K562 (cell line): ENCODE results near the gene MRNIP. TPM values are rescaled to one million over a fixed set of nuclear protein-coding genes. Genes with fewer than 3 reads are reported as not detected.

Source experiments
- ATAC-seq: fragments of 200-7000 bp; cut with Tn5 transposase; 3 replicates; pipeline ENCODE4 v1.9.1; 2020; ENCODE audit warnings: moderate library complexity
- BruUV-seq: library from RNA; stranded (reverse); fragments of 400-500 nt; replicated peaks from 2 replicates; lab custom pipeline; 2021; lab: Mats Ljungman, UMichigan
- CTCF ChIA-PET: fragments of 300-600 bp; formaldehyde crosslinking; extraction: SDS; loops from one replicate; lab custom pipeline; 2021; ENCODE audit warnings: low intra/inter-chr PET ratio; lab: Yijun Ruan, JAX
- POLR2A ChIA-PET: fragments of 300-600, 350-650 bp; sonication (Branson Sonifier 250); formaldehyde crosslinking; extraction: SDS; loops from one replicate; lab custom pipeline; 2021; ENCODE audit warnings: antibody characterized with exemption, inconsistent platforms; lab: Yijun Ruan, JAX
- DNase-seq, 4 experiments: peaks; one replicate each; pipeline versions ENCODE4 v3.0.0 to v3.0.0-alpha.2; 2011 to 2018; ENCODE audit warnings: low spot score in 3 of 4, mixed read lengths in 3 of 4; ENCODE audit errors: extremely low read depth in 1 of 4
- FAIRE-seq: peaks from 2 replicates; lab custom pipeline; 2011; peaks lifted over from hg19 to GRCh38; lab: Jason Lieb, UNC
- H2AFZ ChIP-seq: 2 replicates; pipeline ENCODE4 v1.6.0; 2011; ENCODE audit warnings: low read depth, low read length, control low read depth, inconsistent platforms
- H3K27ac ChIP-seq: fragments of 200-600 bp; 3 replicates; pipeline ENCODE4 v1.8.0; 2011; ENCODE audit warnings: low read depth, mild to moderate bottlenecking, control low read depth, inconsistent platforms, low read length, moderate library complexity, mixed read lengths; ENCODE audit errors: extremely low read depth
- H3K27me3 ChIP-seq, 2 experiments: fragments of 300-600 bp in 1 of 2; 2 replicates in 1 of 2; 3 replicates in 1 of 2; pipeline versions ENCODE4 v1.6.0 to v1.8.0; 2011; ENCODE audit warnings: inconsistent platforms in 2 of 2, low read length in 2 of 2, mild to moderate bottlenecking in 1 of 2, mixed read lengths in 1 of 2, moderate library complexity in 1 of 2; ENCODE audit not compliant: control insufficient read depth in 2 of 2, insufficient read depth in 2 of 2
- H3K36me3 ChIP-seq: fragments of 300-600 bp; 3 replicates; pipeline ENCODE4 v1.8.0; 2011; ENCODE audit warnings: mild to moderate bottlenecking, low read length, inconsistent platforms; ENCODE audit not compliant: control insufficient read depth, insufficient read depth
- H3K4me1 ChIP-seq, 2 experiments: fragments of 200-600 bp in 1 of 2; replicated peaks in 1 of 2; 2 replicates in 1 of 2; 3 replicates in 1 of 2; pipeline versions ENCODE4 v1.5.1 to v1.8.0; 2011; ENCODE audit warnings: inconsistent platforms in 2 of 2, low read length in 2 of 2, mild to moderate bottlenecking in 1 of 2, mixed read lengths in 1 of 2, moderate library complexity in 1 of 2; ENCODE audit not compliant: control insufficient read depth in 2 of 2, insufficient read depth in 2 of 2
- H3K4me2 ChIP-seq: 2 replicates; pipeline ENCODE4 v1.6.1; 2011; ENCODE audit warnings: low read length, control low read depth, inconsistent platforms, mixed read lengths; ENCODE audit not compliant: insufficient read depth
- H3K4me3 ChIP-seq: fragments of 200-600 bp; sonication (generic), shearing (Covaris generic); 2 replicates; pipeline ENCODE4 v1.5.1; 2016; ENCODE audit warnings: control low read depth, inconsistent platforms
- H3K79me2 ChIP-seq: fragments of 200-600 bp; 3 replicates; pipeline ENCODE4 v1.8.0; 2011; ENCODE audit warnings: low read length, inconsistent platforms; ENCODE audit not compliant: control insufficient read depth, insufficient read depth
- H3K9ac ChIP-seq, 2 experiments: 2 replicates each; pipeline versions ENCODE4 v1.6.0 to v1.6.1; 2011; ENCODE audit warnings: low read depth in 2 of 2, low read length in 2 of 2, control low read depth in 1 of 2, inconsistent platforms in 1 of 2, mild to moderate bottlenecking in 1 of 2, mixed read lengths in 1 of 2; ENCODE audit not compliant: insufficient read depth in 1 of 2
- H3K9me1 ChIP-seq: one replicate; pipeline ENCODE4 v1.6.0; 2011; ENCODE audit warnings: inconsistent platforms, mild to moderate bottlenecking, low read length, moderate library complexity; ENCODE audit not compliant: control insufficient read depth, insufficient read depth
- H3K9me3 ChIP-seq: replicated peaks from 2 replicates; pipeline ENCODE4 v1.5.1; 2011; ENCODE audit warnings: low read depth, low read length, inconsistent platforms; ENCODE audit not compliant: control insufficient read depth, insufficient read depth
- H4K20me1 ChIP-seq: replicated peaks from 2 replicates; pipeline ENCODE4 v1.6.1; 2011; ENCODE audit warnings: low read length, inconsistent platforms, mixed read lengths; ENCODE audit not compliant: control insufficient read depth, insufficient read depth
- COPS2 ChIP-seq: fragments of 450-650 bp; conservative IDR thresholded peaks from 2 replicates; pipeline ENCODE4 v1.6.1; 2016; ENCODE audit warnings: mild to moderate bottlenecking, moderate library complexity
- CREM ChIP-seq: IDR thresholded peaks from 2 replicates; pipeline ENCODE4 v1.6.1; 2014; ENCODE audit warnings: antibody characterized with exemption, low read depth
- EP400 ChIP-seq: fragments of 450-650 bp; IDR thresholded peaks from 2 replicates; pipeline ENCODE4 v1.6.1; 2017; ENCODE audit warnings: antibody characterized with exemption, mild to moderate bottlenecking, moderate library complexity
- ETS2 ChIP-seq: IDR thresholded peaks from 2 replicates; pipeline ENCODE4 v1.6.1; 2016; ENCODE audit warnings: borderline replicate concordance, missing genetic modification characterization, mild to moderate bottlenecking, moderate library complexity, missing compliant biosample characterization; ENCODE audit not compliant: poor library complexity, severe bottlenecking
- HMGN3 ChIP-seq: IDR thresholded peaks from 2 replicates; pipeline ENCODE4 v1.6.1; 2011; ENCODE audit warnings: borderline replicate concordance, low read depth, mild to moderate bottlenecking, mixed read lengths, low read length; ENCODE audit not compliant: insufficient read length; ENCODE audit errors: extremely low read depth
- MTF1 ChIP-seq: fragments of 250-450 bp; sonication (Bioruptor Pico); IDR thresholded peaks from 2 replicates; pipeline ENCODE4 v1.9.0; 2021; ENCODE audit warnings: moderate library complexity, mild to moderate bottlenecking, inconsistent platforms, borderline replicate concordance
- NFE2 ChIP-seq: IDR thresholded peaks from 2 replicates; pipeline ENCODE4 v1.6.1; 2014; ENCODE audit warnings: antibody characterized with exemption, low read depth
- ZC3H4 ChIP-seq: sonication (generic); formaldehyde crosslinking; IDR thresholded peaks from 2 replicates; pipeline ENCODE4 v1.9.0; 2021; ENCODE audit warnings: missing genetic modification reagents, borderline replicate concordance
- WGBS: fragments of 100-300 bp; shearing (Covaris generic); methylation state at CpG from one replicate; pipeline ENCODE4 v1.1.6; 2016; ENCODE audit warnings: low coverage, mixed read lengths; ENCODE audit not compliant: insufficient coverage; ENCODE audit errors: missing lambda C conversion rate; 5-methylcytosine and 5-hydroxymethylcytosine counted together
- in situ Hi-C: fragments of 300-500 bp; cut with MboI; formaldehyde crosslinking; loops from 4 replicates; pipeline ENCODE4 v1.15.0; 2018; ENCODE audit warnings: inconsistent platforms, mixed read lengths
- intact Hi-C: fragments of 100-400 bp; cut with micrococcal nuclease; formaldehyde crosslinking; loops from 2 replicates; pipeline ENCODE4 v1.14.2; 2022
- polyA plus RNA-seq, 8 experiments: library from polyadenylated mRNA; depleted of rRNA in 4 of 8; stranded (reverse) in 5 of 8; unstranded in 3 of 8; fragments of >200 nt; fragmentation: Nextera tagmentation in 2 of 8; fragmentation: Illumina TruSeq in 1 of 8; extraction: Ambion mirVana in 2 of 8; extraction: Trizol in 1 of 8; gene quantifications; 2 replicates each; pipeline versions ENCODE4 v1.2.1 to v1.2.3, GENCODE V29; 2011 to 2014; ENCODE audit warnings: inconsistent platforms in 1 of 8, missing spikeins in 1 of 8
- total RNA-seq, 7 experiments: library from RNA; depleted of rRNA in 6 of 7; stranded (reverse); fragments of >200 nt in 6 of 7; fragmentation: Illumina TruSeq in 2 of 7; extraction: Trizol in 2 of 7; gene quantifications; 2 replicates each; pipeline versions ENCODE4 v1.2.1 to v1.2.3, GENCODE V29; 2011 to 2021; ENCODE audit warnings: low replicate concordance in 1 of 7
- TF ChIP-seq, protein P1 (sequence below): fragments of 450-650 bp; formaldehyde crosslinking; IDR thresholded peaks from 2 replicates; pipeline ENCODE4 v1.4.0; 2020; ENCODE audit warnings: mild to moderate bottlenecking, moderate library complexity
- TF ChIP-seq, protein P2 (sequence below): sonication (generic); formaldehyde crosslinking; IDR thresholded peaks from 2 replicates; pipeline ENCODE4 v1.8.1; 2023; ENCODE audit warnings: mild to moderate bottlenecking, missing genetic modification reagents
- TF ChIP-seq, protein P3 (sequence below), 2 experiments: fragments of 450-650 bp in 1 of 2; IDR thresholded peaks; 2 replicates each; pipeline ENCODE4 v1.6.1; 2011 to 2017; ENCODE audit warnings: low read depth in 2 of 2, antibody characterized with exemption in 1 of 2, borderline replicate concordance in 1 of 2, low read length in 1 of 2, mild to moderate bottlenecking in 1 of 2, mixed read lengths in 1 of 2; ENCODE audit not compliant: control insufficient read depth in 1 of 2

The MRNIP gene
- total and polyA plus RNA-seq, 9 of the 15 experiments (the other 6 are each of a cell fraction or from before 2014, with no cell fraction given), result 3.6 to 39.0 (median 16.8) TPM

DNA sequence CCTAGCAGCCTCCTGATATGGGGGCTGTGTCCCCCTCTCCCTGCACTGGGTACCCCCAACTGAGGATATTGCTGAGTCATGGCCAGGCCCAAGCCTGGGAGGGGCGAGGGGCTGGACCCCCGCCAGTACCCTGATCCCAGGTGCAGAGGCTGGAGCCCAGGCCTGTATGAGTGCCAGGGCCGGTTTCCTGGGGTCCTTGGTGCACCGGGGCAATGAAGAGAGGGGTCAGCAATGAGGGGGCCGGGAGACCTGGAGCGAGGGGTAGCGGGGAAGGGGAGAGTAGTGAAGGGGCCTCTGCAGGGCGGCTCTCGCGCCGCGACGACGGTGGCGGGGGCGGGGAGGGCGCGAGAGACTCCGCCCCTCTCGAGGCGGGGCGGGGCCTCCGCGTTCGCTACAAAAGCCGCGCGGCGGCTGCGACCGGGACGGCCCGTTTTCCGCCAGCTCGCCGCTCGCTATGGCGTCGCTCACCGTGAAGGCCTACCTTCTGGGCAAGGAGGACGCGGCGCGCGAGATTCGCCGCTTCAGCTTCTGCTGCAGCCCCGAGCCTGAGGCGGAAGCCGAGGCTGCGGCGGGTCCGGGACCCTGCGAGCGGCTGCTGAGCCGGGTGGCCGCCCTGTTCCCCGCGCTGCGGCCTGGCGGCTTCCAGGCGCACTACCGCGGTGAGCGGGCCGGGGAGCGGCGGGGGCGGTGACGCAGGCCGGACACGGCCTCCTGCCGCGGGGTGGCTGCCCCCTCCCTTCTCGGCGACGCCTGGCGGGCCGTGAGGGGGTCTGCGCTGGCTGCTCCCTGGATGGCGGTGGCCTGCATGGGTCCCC is 37.9 kb downstream of the MRNIP start, which contains the start of gene SQSTM1 (continued):
- TF ChIP-seq HMGN3, result peak; percentile 81

DNA sequence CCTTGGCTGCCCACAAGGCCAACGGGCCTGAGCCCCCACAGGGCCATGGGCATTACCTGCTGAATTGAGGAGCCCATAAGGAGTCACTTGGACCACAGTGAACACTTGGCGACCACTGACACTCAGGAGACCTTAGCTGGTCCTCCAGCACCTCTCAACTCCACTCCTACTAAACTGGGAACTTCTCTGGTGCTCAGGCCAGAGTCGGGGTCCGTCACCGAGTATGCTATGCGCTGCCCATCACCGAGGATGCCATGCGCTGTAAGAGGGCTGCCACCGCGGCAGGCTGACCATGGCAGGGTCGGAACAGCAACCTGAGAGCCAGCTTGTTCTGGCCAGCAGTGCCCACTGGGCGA is 38.5 kb downstream of the MRNIP start:
- Histone ChIP-seq H3K9me3 (no peaks in the 10 kb centered on the region), H3K36me3 (peaks cover 49% of the 10 kb centered on the region; the same call in 2 of the 3 replicates), H3K9ac (peak overlapping the region; percentile 96 to 97), H3K4me3 (peak overlapping the region; percentile 100), H3K27ac (peak overlapping the region; percentile 98), H2AFZ (peak overlapping the region; percentile 84; the same call in 1 of the 2 replicates), H3K9me1 (peaks cover 12% of the 10 kb centered on the region), H4K20me1 (peaks cover 30% of the 10 kb centered on the region), H3K79me2 (peaks cover 68% of the 10 kb centered on the region), H3K4me2 (peak overlapping the region; percentile 73), H3K27me3 (no peaks in the 10 kb centered on the region), H3K4me1 (peaks cover 37 to 83% of the 10 kb centered on the region in 2 experiments)
- 46% methylated on average over 12 of the region's 12 CpGs for WGBS
- in situ Hi-C loops (no loop called here), intact Hi-C loops (loop anchor here (5.0 kb wide), 2 partner anchors 37 to 198 kb away; partner anchors contain the start of genes HNRNPH1 and MRNIP)
- no peak for FAIRE-seq
- no peak for ATAC-seq
- BruUV-seq, result TSS peak; percentile 42
- ChIA-PET POLR2A (interaction anchor here (0.7 to 3.5 kb wide), 14 partner anchors 8 to 121 kb away, joined by 3 to 30 read pairs (median 4); partner anchors contain the start of genes MAML1 and MGAT4B), CTCF (no interaction called here)
- no peak for DNase-seq
- TF ChIP-seq, protein P1, sequence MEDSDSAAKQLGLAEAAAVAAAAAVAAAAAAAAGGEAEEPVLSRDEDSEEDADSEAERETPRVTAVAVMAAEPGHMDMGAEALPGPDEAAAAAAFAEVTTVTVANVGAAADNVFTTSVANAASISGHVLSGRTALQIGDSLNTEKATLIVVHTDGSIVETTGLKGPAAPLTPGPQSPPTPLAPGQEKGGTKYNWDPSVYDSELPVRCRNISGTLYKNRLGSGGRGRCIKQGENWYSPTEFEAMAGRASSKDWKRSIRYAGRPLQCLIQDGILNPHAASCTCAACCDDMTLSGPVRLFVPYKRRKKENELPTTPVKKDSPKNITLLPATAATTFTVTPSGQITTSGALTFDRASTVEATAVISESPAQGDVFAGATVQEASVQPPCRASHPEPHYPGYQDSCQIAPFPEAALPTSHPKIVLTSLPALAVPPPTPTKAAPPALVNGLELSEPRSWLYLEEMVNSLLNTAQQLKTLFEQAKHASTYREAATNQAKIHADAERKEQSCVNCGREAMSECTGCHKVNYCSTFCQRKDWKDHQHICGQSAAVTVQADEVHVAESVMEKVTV (CRISPR knock-in tag), result no peak
- TF ChIP-seq NFE2 (no peak), CREM (no peak), ZC3H4 (CRISPR knock-in tag) (no peak), ETS2 (no peak), COPS2 (no peak), EP400 (no peak), MTF1 (CRISPR knock-in tag) (peak; percentile 80; the same call in 1 of the 2 replicates)
- TF ChIP-seq, protein P2, sequence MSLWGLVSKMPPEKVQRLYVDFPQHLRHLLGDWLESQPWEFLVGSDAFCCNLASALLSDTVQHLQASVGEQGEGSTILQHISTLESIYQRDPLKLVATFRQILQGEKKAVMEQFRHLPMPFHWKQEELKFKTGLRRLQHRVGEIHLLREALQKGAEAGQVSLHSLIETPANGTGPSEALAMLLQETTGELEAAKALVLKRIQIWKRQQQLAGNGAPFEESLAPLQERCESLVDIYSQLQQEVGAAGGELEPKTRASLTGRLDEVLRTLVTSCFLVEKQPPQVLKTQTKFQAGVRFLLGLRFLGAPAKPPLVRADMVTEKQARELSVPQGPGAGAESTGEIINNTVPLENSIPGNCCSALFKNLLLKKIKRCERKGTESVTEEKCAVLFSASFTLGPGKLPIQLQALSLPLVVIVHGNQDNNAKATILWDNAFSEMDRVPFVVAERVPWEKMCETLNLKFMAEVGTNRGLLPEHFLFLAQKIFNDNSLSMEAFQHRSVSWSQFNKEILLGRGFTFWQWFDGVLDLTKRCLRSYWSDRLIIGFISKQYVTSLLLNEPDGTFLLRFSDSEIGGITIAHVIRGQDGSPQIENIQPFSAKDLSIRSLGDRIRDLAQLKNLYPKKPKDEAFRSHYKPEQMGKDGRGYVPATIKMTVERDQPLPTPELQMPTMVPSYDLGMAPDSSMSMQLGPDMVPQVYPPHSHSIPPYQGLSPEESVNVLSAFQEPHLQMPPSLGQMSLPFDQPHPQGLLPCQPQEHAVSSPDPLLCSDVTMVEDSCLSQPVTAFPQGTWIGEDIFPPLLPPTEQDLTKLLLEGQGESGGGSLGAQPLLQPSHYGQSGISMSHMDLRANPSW (CRISPR knock-in tag), result no peak
- TF ChIP-seq, protein P3, sequence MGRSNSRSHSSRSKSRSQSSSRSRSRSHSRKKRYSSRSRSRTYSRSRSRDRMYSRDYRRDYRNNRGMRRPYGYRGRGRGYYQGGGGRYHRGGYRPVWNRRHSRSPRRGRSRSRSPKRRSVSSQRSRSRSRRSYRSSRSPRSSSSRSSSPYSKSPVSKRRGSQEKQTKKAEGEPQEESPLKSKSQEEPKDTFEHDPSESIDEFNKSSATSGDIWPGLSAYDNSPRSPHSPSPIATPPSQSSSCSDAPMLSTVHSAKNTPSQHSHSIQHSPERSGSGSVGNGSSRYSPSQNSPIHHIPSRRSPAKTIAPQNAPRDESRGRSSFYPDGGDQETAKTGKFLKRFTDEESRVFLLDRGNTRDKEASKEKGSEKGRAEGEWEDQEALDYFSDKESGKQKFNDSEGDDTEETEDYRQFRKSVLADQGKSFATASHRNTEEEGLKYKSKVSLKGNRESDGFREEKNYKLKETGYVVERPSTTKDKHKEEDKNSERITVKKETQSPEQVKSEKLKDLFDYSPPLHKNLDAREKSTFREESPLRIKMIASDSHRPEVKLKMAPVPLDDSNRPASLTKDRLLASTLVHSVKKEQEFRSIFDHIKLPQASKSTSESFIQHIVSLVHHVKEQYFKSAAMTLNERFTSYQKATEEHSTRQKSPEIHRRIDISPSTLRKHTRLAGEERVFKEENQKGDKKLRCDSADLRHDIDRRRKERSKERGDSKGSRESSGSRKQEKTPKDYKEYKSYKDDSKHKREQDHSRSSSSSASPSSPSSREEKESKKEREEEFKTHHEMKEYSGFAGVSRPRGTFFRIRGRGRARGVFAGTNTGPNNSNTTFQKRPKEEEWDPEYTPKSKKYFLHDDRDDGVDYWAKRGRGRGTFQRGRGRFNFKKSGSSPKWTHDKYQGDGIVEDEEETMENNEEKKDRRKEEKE (IDR thresholded peaks at IDR 0.05; ENCODE audit: borderline replicate concordance in 1 of 2, control insufficient read depth in 1 of 2, low read depth in 2 of 2, low read length in 1 of 2), result no peak
